SK-N-MC (cell line): ENCODE results near the gene FAS.

ENCODE experiments used
- EZH2 ChIP-seq: fragments of 200-600 bp; sonication (generic); IDR thresholded peaks from one replicate; pipeline ENCODE4 v1.6.1; 2017; ENCODE audit warnings: antibody characterized with exemption
- POLR2AphosphoS5 ChIP-seq: IDR thresholded peaks from 2 replicates; pipeline ENCODE4 v1.6.1; 2012; ENCODE audit warnings: mild to moderate bottlenecking, low read depth, low read length, borderline replicate concordance

- TF ChIP-seq POLR2AphosphoS5 (no peak), EZH2 (no peak)
Observed at GRCh38 chr10:89030791-89031190, 40.2 kb downstream of the FAS start.
